ENCODE results near the gene DHDDS. TPM values are rescaled to one million over a fixed set of nuclear protein-coding genes. Genes with fewer than 3 reads are reported as not detected.
"Not testable (repeated sequence)": the region's sequence is repeated elsewhere in the genome, so short reads cannot be mapped to it uniquely, and the experiment has no call there.

Gene DHDDS
- 10 to 100 TPM; 44.4 to 46.2 TPM for total RNA-seq
- polyA plus RNA-seq: 10 to 100 TPM; 23.3 to 26.7 TPM

GRCh38 chr1:26431979-26432695, at the start of gene DHDDS:
TSS of gene DHDDS (plus strand) at chr1:26432321. CDS start at chr1:26432946, 625 bp downstream.
- no peaks in the 10 kb centered on the region for H3K9me3 Mint-ChIP-seq
- peaks cover 2 to 4% of the 10 kb centered on the region in 2 donors for H3K27me3 Mint-ChIP-seq
- H3K9me3 ChIP-seq (ENCODE audit: control insufficient read depth in 1 of 2, low read length in 2 of 2): no peaks in the 10 kb centered on the region
- H3K4me1 ChIP-seq (ENCODE audit: insufficient read depth, low read length): peaks cover 28% of the 10 kb centered on the region
- peak within 1 kb of the TSS; percentile 85 to 88 for H3K4me3 ChIP-seq (ENCODE audit: low read length in 2 of 2)
- peak within 1 kb of the TSS; percentile 89 to 98 (median 94) for H3K4me3 Mint-ChIP-seq
- no peaks in the 10 kb centered on the region for H3K27me3 ChIP-seq (ENCODE audit: insufficient read depth, low read length)
- H3K27ac ChIP-seq (ENCODE audit: low read depth, low read length): peak within 1 kb of the TSS; percentile 69
- H3K27ac Mint-ChIP-seq: peak within 1 kb of the TSS; percentile 71 to 98 (median 97)
- intact Hi-C loops (cut with micrococcal nuclease): loop anchor here (1.0 kb wide), 2 partner anchors 41 to 68 kb away; no protein-coding TSS in a partner anchor
- H3K4me1 Mint-ChIP-seq: peaks cover 10 to 25% (median 17%) of the 10 kb centered on the region in 4 donors
- peak; percentile 97 to 99 (median 97) for DNase-seq
- H3K36me3 ChIP-seq (ENCODE audit: insufficient read depth, low read length): peaks cover 6% of the 10 kb centered on the region
- H3K36me3 Mint-ChIP-seq: peaks cover 5 to 11% of the 10 kb centered on the region in 2 donors
- ChIA-PET POLR2A (ENCODE audit: partially characterized antibody) (interaction anchor here (0.6 to 2.6 kb wide), 30 partner anchors 9 to 1480 kb away, joined by 3 to 40 read pairs (median 4); partner anchors contain the start of genes CD52, CEP85, HMGN2 and MTFR1L), CTCF (ENCODE audit: partially characterized antibody) (interaction anchor here (0.8 to 2.4 kb wide), 12 partner anchors 12 to 262 kb away, joined by 3 to 19 read pairs (median 4); partner anchors contain the start of genes CEP85, HMGN2, SH3BGRL3 and ZNF593)

GRCh38 chr1:26384076-26384475, 48.0 kb upstream of the DHDDS start:
- H3K36me3 Mint-ChIP-seq: no peaks in the 10 kb centered on the region
- ChIA-PET CTCF (ENCODE audit: partially characterized antibody) (interaction anchor here (0.7 kb wide), 1 partner anchor 214 kb away, joined by 3 read pairs; no protein-coding TSS in a partner anchor), POLR2A (ENCODE audit: partially characterized antibody) (interaction anchor here (1.1 kb wide), 1 partner anchor 96 kb away, joined by 3 read pairs; no protein-coding TSS in a partner anchor)
- no peak for DNase-seq
- intact Hi-C loops (cut with micrococcal nuclease): no loop called here
- no peaks in the 10 kb centered on the region for H3K27me3 Mint-ChIP-seq
- no peaks in the 10 kb centered on the region for H3K27me3 ChIP-seq (ENCODE audit: insufficient read depth, low read length)
- H3K27ac Mint-ChIP-seq: peak overlapping the region; percentile 8 to 82 (median 66)
- H3K27ac ChIP-seq (ENCODE audit: low read depth, low read length): no peak overlapping the region
- H3K36me3 ChIP-seq (ENCODE audit: insufficient read depth, low read length): no peaks in the 10 kb centered on the region
- no peak overlapping the region for H3K4me3 ChIP-seq (ENCODE audit: low read length in 2 of 2)
- H3K9me3 ChIP-seq (ENCODE audit: control insufficient read depth in 1 of 2, low read length in 2 of 2): no peaks in the 10 kb centered on the region
- peaks cover 26 to 68% (median 45%) of the 10 kb centered on the region in 4 donors for H3K4me1 Mint-ChIP-seq
- H3K4me3 Mint-ChIP-seq: peak overlapping the region in 7 of 8 donors; percentile 31 to 70 (median 38)
- peaks cover 74% of the 10 kb centered on the region for H3K4me1 ChIP-seq (ENCODE audit: insufficient read depth, low read length)
- no peaks in the 10 kb centered on the region for H3K9me3 Mint-ChIP-seq

GRCh38 chr1:26385063-26385462, 47.1 kb upstream of the DHDDS start:
- H3K4me3 ChIP-seq (ENCODE audit: low read length in 2 of 2); H3K9me3 Mint-ChIP-seq; H3K27me3 ChIP-seq (ENCODE audit: insufficient read depth, low read length); H3K36me3 Mint-ChIP-seq; H3K27ac ChIP-seq (ENCODE audit: low read depth, low read length); intact Hi-C loops (cut with micrococcal nuclease); DNase-seq; H3K36me3 ChIP-seq (ENCODE audit: insufficient read depth, low read length); H3K9me3 ChIP-seq (ENCODE audit: control insufficient read depth in 1 of 2, low read length in 2 of 2); H3K27me3 Mint-ChIP-seq: not testable (repeated sequence)
- Mint-ChIP-seq H3K4me3 (peak overlapping the region in 7 of 8 donors; percentile 36 to 71 (median 55)), H3K4me1 (peaks cover 27 to 65% (median 47%) of the 10 kb centered on the region in 4 donors), H3K27ac (peak overlapping the region in 2 of 7 donors; percentile 35 to 76)
- peaks cover 74% of the 10 kb centered on the region for H3K4me1 ChIP-seq (ENCODE audit: insufficient read depth, low read length)
- ChIA-PET CTCF (ENCODE audit: partially characterized antibody) (interaction anchor here (0.6 to 1.3 kb wide), 3 partner anchors 21 to 264 kb away, joined by 3 to 4 read pairs (median 3); no protein-coding TSS in a partner anchor), POLR2A (ENCODE audit: partially characterized antibody) (interaction anchor here (0.7 to 1.6 kb wide), 3 partner anchors 12 to 67 kb away, joined by 3 to 4 read pairs (median 4); partner anchors contain the start of gene CD52)

GRCh38 chr1:26387447-26387846, 44.7 kb upstream of the DHDDS start:
- intact Hi-C loops (cut with micrococcal nuclease): no loop called here
- Mint-ChIP-seq H3K4me1 (peaks cover 29 to 59% (median 47%) of the 10 kb centered on the region in 4 donors), H3K27me3 (no peaks in the 10 kb centered on the region), H3K36me3 (no peaks in the 10 kb centered on the region), H3K4me3 (no peak overlapping the region), H3K9me3 (no peaks in the 10 kb centered on the region), H3K27ac (no peak overlapping the region)
- no peaks in the 10 kb centered on the region for H3K36me3 ChIP-seq (ENCODE audit: insufficient read depth, low read length)
- POLR2A ChIA-PET (ENCODE audit: partially characterized antibody): interaction anchor here (1.5 to 1.9 kb wide), 4 partner anchors 10 to 106 kb away, joined by 3 to 6 read pairs (median 6); partner anchors contain the start of gene ZNF683
- DNase-seq: no peak
- H3K4me3 ChIP-seq (ENCODE audit: low read length in 2 of 2): no peak overlapping the region
- CTCF ChIA-PET (ENCODE audit: partially characterized antibody): interaction anchor here (1.1 to 5.0 kb wide), 4 partner anchors 21 to 111 kb away, joined by 3 to 63 read pairs (median 6); partner anchors contain the start of gene SH3BGRL3
- no peak overlapping the region for H3K27ac ChIP-seq (ENCODE audit: low read depth, low read length)
- H3K4me1 ChIP-seq (ENCODE audit: insufficient read depth, low read length): peaks cover 79% of the 10 kb centered on the region
- H3K27me3 ChIP-seq (ENCODE audit: insufficient read depth, low read length): no peaks in the 10 kb centered on the region
- H3K9me3 ChIP-seq (ENCODE audit: control insufficient read depth in 1 of 2, low read length in 2 of 2): no peaks in the 10 kb centered on the region

- Mint-ChIP-seq H3K36me3 (no peaks in the 10 kb centered on the region), H3K27ac (peak overlapping the region in 2 of 7 donors; percentile 6 to 32), H3K9me3 (no peaks in the 10 kb centered on the region), H3K4me3 (no peak overlapping the region), H3K27me3 (no peaks in the 10 kb centered on the region), H3K4me1 (peaks cover 29 to 58% (median 42%) of the 10 kb centered on the region in 4 donors)
- H3K4me3 ChIP-seq (ENCODE audit: low read length in 2 of 2): no peak overlapping the region
- CTCF ChIA-PET (ENCODE audit: partially characterized antibody): interaction anchor here (0.7 to 5.8 kb wide), 11 partner anchors 8 to 112 kb away, joined by 3 to 73 read pairs (median 4); partner anchors contain the start of genes SH3BGRL3 and ZNF683
- no peak overlapping the region for H3K27ac ChIP-seq (ENCODE audit: low read depth, low read length)
- POLR2A ChIA-PET (ENCODE audit: partially characterized antibody): interaction anchor here (0.9 to 5.5 kb wide), 7 partner anchors 10 to 113 kb away, joined by 3 to 54 read pairs (median 5); no protein-coding TSS in a partner anchor
- intact Hi-C loops (cut with micrococcal nuclease): no loop called here
- H3K9me3 ChIP-seq (ENCODE audit: control insufficient read depth in 1 of 2, low read length in 2 of 2): no peaks in the 10 kb centered on the region
- peaks cover 67% of the 10 kb centered on the region for H3K4me1 ChIP-seq (ENCODE audit: insufficient read depth, low read length)
- no peak for DNase-seq
- no peaks in the 10 kb centered on the region for H3K36me3 ChIP-seq (ENCODE audit: insufficient read depth, low read length)
- H3K27me3 ChIP-seq (ENCODE audit: insufficient read depth, low read length): no peaks in the 10 kb centered on the region
Observed at GRCh38 chr1:26388791-26389445, 43.2 kb upstream of the DHDDS start.

GRCh38 chr1:26389604-26390247, 42.4 kb upstream of the DHDDS start:
- H3K9me3 ChIP-seq (ENCODE audit: control insufficient read depth in 1 of 2, low read length in 2 of 2): no peaks in the 10 kb centered on the region
- Mint-ChIP-seq H3K4me1 (peaks cover 25 to 51% (median 35%) of the 10 kb centered on the region in 4 donors), H3K27me3 (no peaks in the 10 kb centered on the region), H3K4me3 (peak overlapping the region in 1 of 8 donors; percentile 38), H3K9me3 (no peaks in the 10 kb centered on the region), H3K27ac (peak overlapping the region in 1 of 7 donors; percentile 23), H3K36me3 (no peaks in the 10 kb centered on the region)
- no peak overlapping the region for H3K4me3 ChIP-seq (ENCODE audit: low read length in 2 of 2)
- no peak overlapping the region for H3K27ac ChIP-seq (ENCODE audit: low read depth, low read length)
- H3K27me3 ChIP-seq (ENCODE audit: insufficient read depth, low read length): no peaks in the 10 kb centered on the region
- DNase-seq: no peak
- ChIA-PET CTCF (ENCODE audit: partially characterized antibody) (interaction anchor here (1.2 to 9.0 kb wide), 11 partner anchors 14 to 155 kb away, joined by 4 to 121 read pairs (median 15); partner anchors contain the start of genes CD52, CEP85, SH3BGRL3 and ZNF683), POLR2A (ENCODE audit: partially characterized antibody) (interaction anchor here (1.7 to 5.5 kb wide), 5 partner anchors 11 to 114 kb away, joined by 5 to 54 read pairs (median 12); no protein-coding TSS in a partner anchor)
- no peaks in the 10 kb centered on the region for H3K36me3 ChIP-seq (ENCODE audit: insufficient read depth, low read length)
- H3K4me1 ChIP-seq (ENCODE audit: insufficient read depth, low read length): peaks cover 59% of the 10 kb centered on the region
- intact Hi-C loops (cut with micrococcal nuclease): loop anchor here (2.0 to 5.0 kb wide), 2 partner anchors 105 to 222 kb away; partner anchors contain the start of genes C1orf232 and ZNF593
